H1 (cell line): ENCODE results near the gene TSR3. TPM values are rescaled to one million over a fixed set of nuclear protein-coding genes. Genes with fewer than 3 reads are reported as not detected.

Source experiments
- BACH1 ChIP-seq: IDR thresholded peaks from 2 replicates; pipeline ENCODE4 v1.6.1; 2012; ENCODE audit warnings: low read length, improper control_type of control experiment
- CHD2 ChIP-seq: IDR thresholded peaks from 2 replicates; pipeline ENCODE4 v1.6.1; 2012; ENCODE audit warnings: low read length, improper control_type of control experiment
- CTCF ChIP-seq, 3 experiments: IDR thresholded peaks; 1 replicate in 2 of 3; 2 replicates in 1 of 3; pipeline versions ENCODE4 v1.5.1 to v1.6.1; 2011; ENCODE audit warnings: low read length in 3 of 3, mild to moderate bottlenecking in 3 of 3, inconsistent platforms in 2 of 3, low read depth in 1 of 3, moderate library complexity in 1 of 3; ENCODE audit not compliant: insufficient read depth in 1 of 3; ENCODE audit errors: control extremely low read depth in 1 of 3
- HDAC6 ChIP-seq: IDR thresholded peaks from one replicate; pipeline ENCODE4 v1.7.1; 2012; ENCODE audit warnings: low read depth, mild to moderate bottlenecking, inconsistent platforms, low read length, moderate library complexity
- KDM5A ChIP-seq: fragments of 200-600 bp; IDR thresholded peaks from 2 replicates; pipeline ENCODE4 v1.7.1; 2012; ENCODE audit warnings: mild to moderate bottlenecking, low read length, inconsistent platforms, mixed read lengths
- MAFK ChIP-seq: IDR thresholded peaks from 2 replicates; pipeline ENCODE4 v1.6.1; 2012; ENCODE audit warnings: low read depth, mild to moderate bottlenecking, improper control_type of control experiment, low read length
- NRF1 ChIP-seq: IDR thresholded peaks from 2 replicates; pipeline ENCODE4 v1.6.1; 2011; ENCODE audit warnings: mild to moderate bottlenecking, low read depth, low read length, improper control_type of control experiment
- PHF8 ChIP-seq: fragments of 200-600 bp; sonication (generic); conservative IDR thresholded peaks from 2 replicates; pipeline ENCODE4 v1.7.1; 2012; ENCODE audit warnings: low read depth, mild to moderate bottlenecking, inconsistent platforms, low read length, moderate library complexity
- POLR2AphosphoS5 ChIP-seq: IDR thresholded peaks from 2 replicates; pipeline ENCODE4 v1.6.1; 2011; ENCODE audit warnings: low read depth, low read length
- RAD21 ChIP-seq, 2 experiments: IDR thresholded peaks in 1 of 2; conservative IDR thresholded peaks in 1 of 2; 2 replicates each; pipeline ENCODE4 v1.6.1; 2011; ENCODE audit warnings: low read depth in 2 of 2, low read length in 2 of 2, improper control_type of control experiment in 1 of 2, inconsistent platforms in 1 of 2, mild to moderate bottlenecking in 1 of 2, moderate library complexity in 1 of 2
- RNF2 ChIP-seq: fragments of 200-900, 300-1000 bp; sonication (generic); IDR thresholded peaks from 2 replicates; pipeline ENCODE4 v1.7.1; 2016; ENCODE audit warnings: borderline replicate concordance, low read depth, mild to moderate bottlenecking, antibody characterized with exemption, low read length; ENCODE audit not compliant: poor library complexity, severe bottlenecking; ENCODE audit errors: missing control alignments
- SIRT6 ChIP-seq: IDR thresholded peaks from one replicate; pipeline ENCODE4 v1.7.1; 2012; ENCODE audit warnings: low read length, inconsistent platforms
- TAF7 ChIP-seq: optimal IDR thresholded peaks from 2 replicates; pipeline ENCODE3; 2011; ENCODE audit warnings: low read depth, mild to moderate bottlenecking, inconsistent platforms, low read length, moderate library complexity, borderline replicate concordance
- polyA plus RNA-seq, 7 experiments: library from polyadenylated mRNA; depleted of rRNA in 3 of 7; stranded (reverse) in 5 of 7; unstranded in 2 of 7; fragments of >200 nt in 5 of 7; fragments of 200-250 nt in 2 of 7; gene quantifications; 1 replicate in 5 of 7; 2 replicates in 1 of 7; 4 replicates in 1 of 7; pipeline versions ENCODE4 v1.2.1 to v1.2.3, GENCODE V29; 2011 to 2013; ENCODE audit warnings: missing spikeins in 2 of 7, mixed read lengths in 2 of 7
- total RNA-seq: library from RNA; stranded (reverse); fragmentation: NEBNext Ultra II Directional; extraction: Animal tissue kit (Norgen Biotek cat#: 25700); gene quantifications from 2 replicates; pipeline ENCODE4 v1.2.1, GENCODE V29; 2021
- TF ChIP-seq, protein P1 (sequence below): IDR thresholded peaks from 2 replicates; pipeline ENCODE4 v1.6.1; 2012; ENCODE audit warnings: inconsistent platforms

The TSR3 gene
- total and polyA plus RNA-seq, 2 of the 8 experiments (the other 6 are each of a cell fraction or from before 2014, with no cell fraction given), result 43.1 to 52.3 TPM

DNA sequence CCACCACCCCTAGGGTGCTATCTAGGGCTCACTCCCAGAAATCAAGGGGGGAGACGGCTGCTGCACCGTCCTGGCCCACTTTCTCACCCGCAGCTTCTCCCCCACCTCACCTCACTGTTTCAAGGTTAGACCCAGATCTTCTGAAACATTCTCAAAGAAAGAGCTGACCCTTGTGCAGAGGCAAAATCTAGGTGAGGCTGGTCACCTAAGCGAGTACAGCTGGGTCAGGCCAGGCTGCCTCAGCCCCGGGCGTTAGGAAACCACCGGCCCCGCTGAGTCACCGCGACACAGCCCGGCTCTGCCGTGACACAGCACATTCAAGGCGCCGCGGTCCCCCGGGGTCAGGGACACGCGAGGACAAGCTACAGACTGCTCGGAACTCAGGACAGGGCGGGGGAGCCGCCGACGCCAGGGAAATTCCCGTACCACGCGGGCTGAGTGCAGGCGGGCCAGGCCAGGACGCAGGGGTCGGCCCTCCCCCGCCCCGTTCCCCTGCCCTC lies 27.2 kb upstream of the TSR3 start (continued):
- TF ChIP-seq KDM5A, result no peak
- no peak for TF ChIP-seq RAD21 (IDR thresholded peaks at IDR 0.05 in 1 of 2, conservative IDR thresholded peaks at IDR 0.05 in 1 of 2; ENCODE audit: low read depth in 2 of 2, low read length in 2 of 2)
- TF ChIP-seq, protein P1, sequence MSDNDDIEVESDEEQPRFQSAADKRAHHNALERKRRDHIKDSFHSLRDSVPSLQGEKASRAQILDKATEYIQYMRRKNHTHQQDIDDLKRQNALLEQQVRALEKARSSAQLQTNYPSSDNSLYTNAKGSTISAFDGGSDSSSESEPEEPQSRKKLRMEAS, result no peak
- no peak for TF ChIP-seq TAF7
- no peak; the same call in 1 of the 2 replicates for TF ChIP-seq POLR2AphosphoS5
- TF ChIP-seq RNF2, result no peak
- TF ChIP-seq PHF8, result no peak
- no peak for TF ChIP-seq CHD2
- TF ChIP-seq SIRT6, result no peak
- peak; percentile 88; the same call in 1 of the 2 replicates for TF ChIP-seq MAFK
- TF ChIP-seq CTCF (IDR thresholded peaks at IDR 0.05; ENCODE audit: control extremely low read depth in 1 of 3, insufficient read depth in 1 of 3, low read depth in 1 of 3, low read length in 3 of 3), result no peak
- no peak for TF ChIP-seq NRF1
- TF ChIP-seq HDAC6, result no peak
- TF ChIP-seq BACH1, result peak; percentile 98
- TF ChIP-seq, all 59 proteins: peak for 3
